ENCODE data around the gene ADRA2C. TPM values are rescaled to one million over a fixed set of nuclear protein-coding genes. Genes with fewer than 3 reads are reported as not detected.

Gene ADRA2C
- total RNA-seq, 1 experiment from 2014 or later = 23.5 TPM

GRCh38 chr4:3803946-3804345, 37.8 kb downstream of the ADRA2C start:
- in situ Hi-C loops (cut with HindIII; ENCODE audit: low pct_unique_long_range_greater_than_20kb, low sequenced_read_pairs) (no loop called here), intact Hi-C loops (cut with micrococcal nuclease; ENCODE audit: unreplicated experiment) (no loop called here)
- no peak for ATAC-seq
- no TSS peak for BruUV-seq (replicated peaks)
- Histone ChIP-seq H3K9me3 (ENCODE audit: control insufficient read depth, insufficient read depth, low read depth, low read length) (no peaks in the 10 kb centered on the region), H3K4me1 (ENCODE audit: control insufficient read depth, insufficient read depth, low read length) (no peaks in the 10 kb centered on the region), H3K4me3 (ENCODE audit: low read depth in 2 of 2, low read length in 2 of 2) (no peak overlapping the region), H3K27ac (ENCODE audit: low read length) (no peak overlapping the region), H3K27me3 (ENCODE audit: control insufficient read depth, insufficient read depth, low read length) (no peaks in the 10 kb centered on the region), H3K36me3 (ENCODE audit: control insufficient read depth, insufficient read depth, low read length) (no peaks in the 10 kb centered on the region)
- POLR2A ChIA-PET = interaction anchor here (0.6 kb wide), 1 partner anchor 742 kb away, joined by 3 read pairs; no protein-coding TSS in a partner anchor
- TF ChIP-seq SIN3A (IDR thresholded peaks at IDR 0.05; ENCODE audit: borderline replicate concordance, insufficient read depth, low read depth, low read length) = no peak
- no peak for TF ChIP-seq TCF7L2 (IDR thresholded peaks at IDR 0.05; ENCODE audit: low read depth, low read length)
- TF ChIP-seq CTCF (IDR thresholded peaks at IDR 0.05) = no peak
- TF ChIP-seq REST (IDR thresholded peaks at IDR 0.05; ENCODE audit: insufficient read depth in 1 of 2, low read depth in 2 of 2, low read length in 1 of 2) = no peak
- no peak for TF ChIP-seq POLR2AphosphoS5 (IDR thresholded peaks at IDR 0.05; ENCODE audit: low read depth, low read length)
- no peak for DNase-seq (ENCODE audit: low read depth, low spot score)
- CTCF ChIA-PET = interaction anchor here (0.5 to 0.7 kb wide), 2 partner anchors 35 to 78 kb away, joined by 3 to 6 read pairs; no protein-coding TSS in a partner anchor

GRCh38 chr4:3805026-3805425, 38.8 kb downstream of the ADRA2C start:
- no peaks in the 10 kb centered on the region for H3K36me3 ChIP-seq (ENCODE audit: control insufficient read depth, insufficient read depth, low read length)
- CTCF ChIA-PET = no interaction called here
- intact Hi-C loops (cut with micrococcal nuclease; ENCODE audit: unreplicated experiment) (no loop called here), in situ Hi-C loops (cut with HindIII; ENCODE audit: low pct_unique_long_range_greater_than_20kb, low sequenced_read_pairs) (no loop called here)
- H3K9me3 ChIP-seq (ENCODE audit: control insufficient read depth, insufficient read depth, low read depth, low read length) = no peaks in the 10 kb centered on the region
- TF ChIP-seq REST (IDR thresholded peaks at IDR 0.05; ENCODE audit: insufficient read depth in 1 of 2, low read depth in 2 of 2, low read length in 1 of 2) = no peak
- no peak for TF ChIP-seq POLR2AphosphoS5 (IDR thresholded peaks at IDR 0.05; ENCODE audit: low read depth, low read length)
- TF ChIP-seq TCF7L2 (IDR thresholded peaks at IDR 0.05; ENCODE audit: low read depth, low read length) = no peak
- TF ChIP-seq SIN3A (IDR thresholded peaks at IDR 0.05; ENCODE audit: borderline replicate concordance, insufficient read depth, low read depth, low read length) = no peak
- TF ChIP-seq CTCF (IDR thresholded peaks at IDR 0.05) = no peak
- POLR2A ChIA-PET = no interaction called here
- H3K4me3 ChIP-seq (ENCODE audit: low read depth in 2 of 2, low read length in 2 of 2) = no peak overlapping the region
- ATAC-seq (no peak), DNase-seq (ENCODE audit: low read depth, low spot score) (no peak)
- no TSS peak for BruUV-seq (replicated peaks)
- no peak overlapping the region for H3K27ac ChIP-seq (ENCODE audit: low read length)
- no peaks in the 10 kb centered on the region for H3K27me3 ChIP-seq (ENCODE audit: control insufficient read depth, insufficient read depth, low read length)
- no peaks in the 10 kb centered on the region for H3K4me1 ChIP-seq (ENCODE audit: control insufficient read depth, insufficient read depth, low read length)

Data from Panc1 (cell line).